Lung (tissue), 12 donors: ENCODE results near the gene DHX38. TPM values are rescaled to one million over a fixed set of nuclear protein-coding genes. Genes with fewer than 3 reads are reported as not detected.
A peak's percentile ranks its signal among the peaks of the same experiment; 100 is the strongest.
"Not testable (repeated sequence)": the region's sequence is repeated elsewhere in the genome, so short reads cannot be mapped to it uniquely, and the experiment has no call there.

Experiments used
- ATAC-seq: fragments of 200-7000 bp; cut with Tn5 transposase; one replicate; pipeline ENCODE4 v1.9.1; 2020; ENCODE audit warnings: moderate number of reproducible peaks; ENCODE audit not compliant: insufficient read depth, low FRiP score
- DNase-seq, 3 donors: peaks; one replicate each; pipeline ENCODE4 v3.0.0-alpha.2; 2013 to 2017
- H3K27ac ChIP-seq, 2 donors: one replicate each; pipeline ENCODE4 v1.5.1; 2013; ENCODE audit warnings: mild to moderate bottlenecking in 2 of 2, moderate library complexity in 2 of 2, control low read depth in 1 of 2, inconsistent platforms in 1 of 2, low read depth in 1 of 2, low read length in 1 of 2
- H3K27me3 ChIP-seq, 3 donors: one replicate each; pipeline ENCODE4 v1.5.1; 2013; ENCODE audit warnings: low read length in 2 of 3; ENCODE audit not compliant: control insufficient read depth in 3 of 3, insufficient read depth in 3 of 3
- H3K36me3 ChIP-seq, 4 donors: one replicate each; pipeline ENCODE4 v1.5.1; 2013; ENCODE audit warnings: low read length in 4 of 4, mild to moderate bottlenecking in 1 of 4, moderate library complexity in 1 of 4; ENCODE audit not compliant: control insufficient read depth in 4 of 4, insufficient read depth in 4 of 4
- H3K4me1 ChIP-seq, 5 donors: one replicate each; pipeline ENCODE4 v1.5.1; 2013; ENCODE audit warnings: low read length in 5 of 5, mild to moderate bottlenecking in 2 of 5, moderate library complexity in 1 of 5; ENCODE audit not compliant: control insufficient read depth in 5 of 5, insufficient read depth in 5 of 5
- H3K4me3 ChIP-seq: one replicate; pipeline ENCODE4 v1.5.1; 2013; ENCODE audit warnings: mild to moderate bottlenecking, control low read depth, moderate library complexity
- H3K9ac ChIP-seq, 2 donors: one replicate each; pipeline ENCODE4 v1.5.1; 2013; ENCODE audit warnings: low read length in 2 of 2, control low read depth in 1 of 2; ENCODE audit not compliant: insufficient read depth in 1 of 2
- H3K9me3 ChIP-seq, 4 donors: one replicate each; pipeline ENCODE4 v1.5.1; 2013; ENCODE audit warnings: low read length in 3 of 4, mild to moderate bottlenecking in 1 of 4, moderate library complexity in 1 of 4; ENCODE audit not compliant: control insufficient read depth in 4 of 4, insufficient read depth in 3 of 4
- WGBS, 2 donors: extraction: QIAGEN DNeasy Blood & Tissue Kit; methylation state at CpG; one replicate each; pipeline ENCODE4 v1.1.7; 2013; 5-methylcytosine and 5-hydroxymethylcytosine counted together
- polyA plus RNA-seq, 2 donors: library from polyadenylated mRNA; stranded (reverse); fragments of 200-250 nt; gene quantifications; one replicate each; pipeline ENCODE4 v1.2.1, GENCODE V29; 2013
- total RNA-seq, 2 donors: library from RNA; depleted of rRNA in 1 of 2; stranded (reverse); fragments of >200 nt in 1 of 2; gene quantifications; one replicate each; pipeline ENCODE4 v1.2.1, GENCODE V29; 2014 to 2021
- TF ChIP-seq, protein P1 (sequence below): IDR thresholded peaks from 2 replicates; pipeline ENCODE4 v1.5.1; 2012; ENCODE audit warnings: mild to moderate bottlenecking; ENCODE audit errors: control extremely low read depth, extremely low read depth
- donor health status: control.
- donor health status: control.
- donor health status: Bipolar disorder and iron deficiency.
- donor health status: healthy.
- donor health status: DM: yes; HTN: yes; CAD: no.

The DHX38 gene
- total and polyA plus RNA-seq, 4 donors = 39.6 to 62.3 (median 45.5) TPM

DNA sequence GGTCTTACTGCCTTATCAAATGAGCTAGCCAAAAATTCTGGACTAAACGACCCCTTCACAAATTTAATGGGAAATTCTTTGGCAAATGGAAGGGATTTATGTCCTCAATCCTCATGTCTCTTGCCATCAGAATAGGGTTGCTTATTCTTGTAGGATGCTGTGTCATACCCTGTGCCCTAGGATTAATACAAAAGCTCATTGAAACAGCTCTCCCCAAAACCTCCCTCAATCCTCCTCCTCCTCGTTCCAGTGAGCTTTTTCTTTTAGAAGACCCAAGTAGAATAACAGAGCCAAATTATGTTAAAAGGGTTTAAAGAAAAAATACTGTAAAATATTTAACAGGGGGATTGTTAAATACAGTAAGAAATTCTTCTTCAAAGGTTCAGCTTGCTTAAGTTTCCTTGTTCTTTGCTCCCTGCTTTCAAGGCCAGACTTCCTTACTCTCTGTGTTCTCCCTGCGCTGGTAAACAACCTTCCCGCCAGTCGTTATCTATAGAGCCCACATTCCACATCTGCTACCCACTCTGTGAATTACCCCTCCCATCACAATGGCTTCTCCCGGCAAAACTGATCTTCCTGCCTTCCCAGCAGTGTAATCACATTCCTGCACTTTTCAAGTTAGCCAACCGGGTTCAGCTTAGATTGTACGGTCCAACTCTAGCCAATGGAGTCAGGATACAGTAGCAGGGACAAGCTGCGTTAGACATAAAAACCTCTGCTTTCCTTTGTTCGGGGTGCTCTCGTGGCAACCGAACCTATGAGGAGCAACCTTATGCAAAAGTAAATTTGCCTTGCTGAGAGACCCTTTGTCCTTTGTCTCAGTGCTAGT is 20.9 kb upstream of the DHX38 start:
- peak overlapping the region in 1 of 2 donors; percentile 58 for H3K9ac ChIP-seq
- ATAC-seq = peak; percentile 38

DNA sequence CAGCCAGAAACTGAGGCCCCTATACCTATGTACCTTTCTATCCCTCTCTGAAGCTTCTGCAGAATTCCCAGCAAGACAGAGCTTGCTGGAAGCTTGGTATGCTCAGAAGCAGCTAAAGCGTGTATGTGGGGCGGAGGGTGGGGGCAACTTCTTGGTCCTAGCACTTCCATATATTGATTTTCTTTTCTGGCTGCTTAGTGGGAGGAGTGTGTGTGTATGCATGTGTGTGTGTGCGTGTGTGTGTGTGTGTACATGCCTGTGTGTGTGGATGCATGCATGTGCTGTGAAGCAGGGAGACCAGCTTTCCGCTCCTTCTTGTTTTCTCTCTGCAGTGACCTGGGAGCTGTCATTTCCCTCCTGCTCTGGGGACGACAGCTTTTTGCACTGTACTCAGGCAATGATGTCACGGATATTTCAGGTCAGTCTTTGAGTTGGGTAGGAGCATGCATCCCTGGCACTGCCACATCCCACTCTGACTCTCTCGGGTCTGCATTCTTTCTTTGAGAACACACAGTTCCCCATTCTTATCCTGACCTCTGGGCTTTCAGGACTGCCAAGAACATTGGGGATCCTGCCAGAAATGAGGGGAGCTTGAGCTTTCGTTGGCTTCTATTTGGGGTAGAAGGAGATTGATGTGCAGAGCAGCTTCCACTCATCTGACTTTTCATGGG is 20.0 kb upstream of the DHX38 start:
- no peak overlapping the region for H3K4me3 ChIP-seq
- ATAC-seq (no peak), DNase-seq (peak in 2 of 3 donors; percentile 30 to 36)
- WGBS, 2 donors = 77 to 91% methylated on average over 8 of the region's 8 CpGs
- no peak overlapping the region for H3K9ac ChIP-seq
- no peaks in the 10 kb centered on the region for H3K27me3 ChIP-seq
- TF ChIP-seq, protein P1, sequence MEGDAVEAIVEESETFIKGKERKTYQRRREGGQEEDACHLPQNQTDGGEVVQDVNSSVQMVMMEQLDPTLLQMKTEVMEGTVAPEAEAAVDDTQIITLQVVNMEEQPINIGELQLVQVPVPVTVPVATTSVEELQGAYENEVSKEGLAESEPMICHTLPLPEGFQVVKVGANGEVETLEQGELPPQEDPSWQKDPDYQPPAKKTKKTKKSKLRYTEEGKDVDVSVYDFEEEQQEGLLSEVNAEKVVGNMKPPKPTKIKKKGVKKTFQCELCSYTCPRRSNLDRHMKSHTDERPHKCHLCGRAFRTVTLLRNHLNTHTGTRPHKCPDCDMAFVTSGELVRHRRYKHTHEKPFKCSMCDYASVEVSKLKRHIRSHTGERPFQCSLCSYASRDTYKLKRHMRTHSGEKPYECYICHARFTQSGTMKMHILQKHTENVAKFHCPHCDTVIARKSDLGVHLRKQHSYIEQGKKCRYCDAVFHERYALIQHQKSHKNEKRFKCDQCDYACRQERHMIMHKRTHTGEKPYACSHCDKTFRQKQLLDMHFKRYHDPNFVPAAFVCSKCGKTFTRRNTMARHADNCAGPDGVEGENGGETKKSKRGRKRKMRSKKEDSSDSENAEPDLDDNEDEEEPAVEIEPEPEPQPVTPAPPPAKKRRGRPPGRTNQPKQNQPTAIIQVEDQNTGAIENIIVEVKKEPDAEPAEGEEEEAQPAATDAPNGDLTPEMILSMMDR = no peak
- H3K27ac ChIP-seq = peak overlapping the region in 1 of 2 donors; percentile 88
- peaks cover 0 to 4% (median 2%) of the 10 kb centered on the region in 4 donors for H3K36me3 ChIP-seq
- H3K4me1 ChIP-seq = peaks cover 0 to 2% (median 0%) of the 10 kb centered on the region in 5 donors
- H3K9me3 ChIP-seq = no peaks in the 10 kb centered on the region

More for the DNA sequence above, 20.9 kb upstream of the DHX38 start:
- DNase-seq = peak; percentile 39 to 58 (median 55)
- Histone ChIP-seq H3K4me1 (peaks cover 0 to 2% (median 0%) of the 10 kb centered on the region in 5 donors), H3K27me3 (no peaks in the 10 kb centered on the region), H3K4me3 (no peak overlapping the region), H3K9me3 (no peaks in the 10 kb centered on the region), H3K36me3 (peaks cover 0 to under 1% (median 0%) of the 10 kb centered on the region in 4 donors), H3K27ac (peak overlapping the region; percentile 1 to 88)
- TF ChIP-seq, protein P1 = no peak
- 53 to 71% methylated on average over 12 of the region's 12 CpGs for whole genome bisulfite sequencing, 2 donors

DNA sequence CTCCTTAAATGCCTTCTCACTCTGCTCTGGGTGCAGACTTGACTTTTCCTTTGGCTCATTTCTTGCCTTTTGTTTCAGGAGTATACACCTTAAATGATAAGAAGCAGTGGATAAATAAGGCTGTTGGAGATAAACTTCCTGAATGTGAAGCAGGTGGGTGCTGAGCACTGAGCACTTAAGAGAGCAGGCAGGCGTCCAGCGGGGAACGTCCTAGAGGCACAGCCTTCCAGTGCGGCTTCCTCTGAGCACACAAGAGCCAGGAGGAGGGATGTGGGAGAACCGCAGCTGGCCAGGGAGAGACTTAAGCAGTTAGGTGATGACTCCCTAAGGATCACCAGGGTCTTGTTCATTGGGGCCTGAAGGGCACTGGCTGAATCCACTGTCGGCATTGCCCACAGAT is 18.6 kb upstream of the DHX38 start:
- H3K27ac ChIP-seq = peak overlapping the region in 1 of 2 donors; percentile 62
- DNase-seq, H3K4me1 ChIP-seq, H3K36me3 ChIP-seq, ATAC-seq, H3K27me3 ChIP-seq, H3K9me3 ChIP-seq, H3K9ac ChIP-seq, H3K4me3 ChIP-seq: not testable (repeated sequence)
- WGBS, 2 donors = 65 to 95% methylated on average over 2 of the region's 6 CpGs

DNA sequence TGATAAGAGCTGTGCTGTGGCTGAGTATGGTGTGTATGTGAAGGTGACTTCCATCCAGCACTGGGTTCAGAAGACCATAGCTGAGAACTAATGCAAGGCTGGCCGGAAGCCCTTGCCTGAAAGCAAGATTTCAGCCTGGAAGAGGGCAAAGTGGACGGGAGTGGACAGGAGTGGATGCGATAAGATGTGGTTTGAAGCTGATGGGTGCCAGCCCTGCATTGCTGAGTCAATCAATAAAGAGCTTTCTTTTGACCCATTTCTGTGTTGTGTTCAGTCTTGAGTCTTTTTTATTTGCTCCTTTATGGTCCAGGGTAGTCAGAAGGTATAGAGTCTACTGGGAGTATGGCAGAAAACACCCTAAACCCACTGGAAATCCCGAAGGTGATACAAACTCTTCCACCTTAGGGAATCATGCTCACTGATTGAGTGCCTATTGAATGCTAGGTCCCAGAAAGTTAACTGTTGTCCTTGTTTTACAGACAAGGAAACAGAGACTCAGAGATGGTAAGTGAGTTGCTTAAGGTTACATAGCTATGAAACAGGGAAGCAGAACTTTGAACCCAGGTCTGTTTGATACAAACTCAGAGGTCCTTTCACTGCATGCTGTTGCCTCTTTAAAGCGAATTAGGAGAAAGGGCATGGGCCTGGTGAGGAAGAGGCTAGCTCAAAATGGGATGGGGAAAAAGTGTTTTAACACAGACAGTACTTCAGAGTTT is 16.5 kb upstream of the DHX38 start:
- WGBS, 2 donors = 94 to 97% methylated on average over 1 to 2 of the region's 5 CpGs
- not testable (repeated sequence) for H3K9ac ChIP-seq, DNase-seq, H3K36me3 ChIP-seq, H3K27ac ChIP-seq, H3K27me3 ChIP-seq, H3K4me1 ChIP-seq, ATAC-seq, H3K4me3 ChIP-seq, H3K9me3 ChIP-seq
